ENCODE measurements around the gene FBXL16. TPM values are rescaled to one million over a fixed set of nuclear protein-coding genes. Genes with fewer than 3 reads are reported as not detected.

FBXL16 gene
- total and polyA plus RNA-seq, 2 of the 13 experiments (the other 11 are each of a cell fraction or from before 2014, with no cell fraction given), result 0.22 to 2.0 TPM

- TF ChIP-seq RBAK (CRISPR knock-in tag; IDR thresholded peaks at IDR 0.05) (no peak), MBNL3 (CRISPR knock-in tag; conservative IDR thresholded peaks at IDR 0.05) (no peak), BCL6 (CRISPR knock-in tag; IDR thresholded peaks at IDR 0.05) (no peak), ZNF672 (CRISPR knock-in tag; IDR thresholded peaks at IDR 0.05) (no peak), TEAD2 (CRISPR knock-in tag; IDR thresholded peaks at IDR 0.05) (0 out of 2 replicates have a peak, but pooled peaks have one; percentile 62), SP2 (CRISPR knock-in tag; IDR thresholded peaks at IDR 0.05) (no peak), ZBTB21 (CRISPR knock-in tag; IDR thresholded peaks at IDR 0.05) (no peak), MLLT10 (CRISPR knock-in tag; IDR thresholded peaks at IDR 0.05) (no peak), ETS1 (CRISPR knock-in tag; IDR thresholded peaks at IDR 0.05) (no peak), CREM (IDR thresholded peaks at IDR 0.05) (no peak), CREM (CRISPR knock-in tag; IDR thresholded peaks at IDR 0.05) (no peak), SRSF4 (IDR thresholded peaks at IDR 0.05; ENCODE audit: low read depth, low read length, poor library complexity, severe bottlenecking) (no peak), EZH2 (conservative IDR thresholded peaks at IDR 0.05; ENCODE audit: low read depth, low read length) (0 out of 2 replicates have a peak, but pooled peaks have one; percentile 52), ZNF605 (CRISPR knock-in tag; IDR thresholded peaks at IDR 0.05) (no peak), ZNF660 (CRISPR knock-in tag; IDR thresholded peaks at IDR 0.05; ENCODE audit: borderline replicate concordance, low read depth) (no peak), GATAD2A (CRISPR knock-in tag; IDR thresholded peaks at IDR 0.05) (no peak), ZNF12 (CRISPR knock-in tag; IDR thresholded peaks at IDR 0.05) (no peak), MTF1 (CRISPR knock-in tag; IDR thresholded peaks at IDR 0.05) (peak; percentile 84; the same call in 1 of the 2 replicates), KLF9 (CRISPR knock-in tag; IDR thresholded peaks at IDR 0.05; ENCODE audit: low read depth) (no peak)
- TF ChIP-seq, protein P1, sequence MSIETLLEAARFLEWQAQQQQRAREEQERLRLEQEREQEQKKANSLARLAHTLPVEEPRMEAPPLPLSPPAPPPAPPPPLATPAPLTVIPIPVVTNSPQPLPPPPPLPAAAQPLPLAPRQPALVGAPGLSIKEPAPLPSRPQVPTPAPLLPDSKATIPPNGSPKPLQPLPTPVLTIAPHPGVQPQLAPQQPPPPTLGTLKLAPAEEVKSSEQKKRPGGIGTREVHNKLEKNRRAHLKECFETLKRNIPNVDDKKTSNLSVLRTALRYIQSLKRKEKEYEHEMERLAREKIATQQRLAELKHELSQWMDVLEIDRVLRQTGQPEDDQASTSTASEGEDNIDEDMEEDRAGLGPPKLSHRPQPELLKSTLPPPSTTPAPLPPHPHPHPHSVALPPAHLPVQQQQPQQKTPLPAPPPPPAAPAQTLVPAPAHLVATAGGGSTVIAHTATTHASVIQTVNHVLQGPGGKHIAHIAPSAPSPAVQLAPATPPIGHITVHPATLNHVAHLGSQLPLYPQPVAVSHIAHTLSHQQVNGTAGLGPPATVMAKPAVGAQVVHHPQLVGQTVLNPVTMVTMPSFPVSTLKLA (IDR thresholded peaks at IDR 0.05), result no peak
- TF ChIP-seq, protein P2, sequence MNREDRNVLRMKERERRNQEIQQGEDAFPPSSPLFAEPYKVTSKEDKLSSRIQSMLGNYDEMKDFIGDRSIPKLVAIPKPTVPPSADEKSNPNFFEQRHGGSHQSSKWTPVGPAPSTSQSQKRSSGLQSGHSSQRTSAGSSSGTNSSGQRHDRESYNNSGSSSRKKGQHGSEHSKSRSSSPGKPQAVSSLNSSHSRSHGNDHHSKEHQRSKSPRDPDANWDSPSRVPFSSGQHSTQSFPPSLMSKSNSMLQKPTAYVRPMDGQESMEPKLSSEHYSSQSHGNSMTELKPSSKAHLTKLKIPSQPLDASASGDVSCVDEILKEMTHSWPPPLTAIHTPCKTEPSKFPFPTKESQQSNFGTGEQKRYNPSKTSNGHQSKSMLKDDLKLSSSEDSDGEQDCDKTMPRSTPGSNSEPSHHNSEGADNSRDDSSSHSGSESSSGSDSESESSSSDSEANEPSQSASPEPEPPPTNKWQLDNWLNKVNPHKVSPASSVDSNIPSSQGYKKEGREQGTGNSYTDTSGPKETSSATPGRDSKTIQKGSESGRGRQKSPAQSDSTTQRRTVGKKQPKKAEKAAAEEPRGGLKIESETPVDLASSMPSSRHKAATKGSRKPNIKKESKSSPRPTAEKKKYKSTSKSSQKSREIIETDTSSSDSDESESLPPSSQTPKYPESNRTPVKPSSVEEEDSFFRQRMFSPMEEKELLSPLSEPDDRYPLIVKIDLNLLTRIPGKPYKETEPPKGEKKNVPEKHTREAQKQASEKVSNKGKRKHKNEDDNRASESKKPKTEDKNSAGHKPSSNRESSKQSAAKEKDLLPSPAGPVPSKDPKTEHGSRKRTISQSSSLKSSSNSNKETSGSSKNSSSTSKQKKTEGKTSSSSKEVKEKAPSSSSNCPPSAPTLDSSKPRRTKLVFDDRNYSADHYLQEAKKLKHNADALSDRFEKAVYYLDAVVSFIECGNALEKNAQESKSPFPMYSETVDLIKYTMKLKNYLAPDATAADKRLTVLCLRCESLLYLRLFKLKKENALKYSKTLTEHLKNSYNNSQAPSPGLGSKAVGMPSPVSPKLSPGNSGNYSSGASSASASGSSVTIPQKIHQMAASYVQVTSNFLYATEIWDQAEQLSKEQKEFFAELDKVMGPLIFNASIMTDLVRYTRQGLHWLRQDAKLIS (CRISPR knock-in tag; IDR thresholded peaks at IDR 0.05), result no peak
Measured at GRCh38 chr16:700684-701584, 4.7 kb downstream of the FBXL16 start (continued).
